GM23248 (cell line): ENCODE data around the gene ZBTB20. TPM values are rescaled to one million over a fixed set of nuclear protein-coding genes. Genes with fewer than 3 reads are reported as not detected.

Experiments used
- DNase-seq: peaks from one replicate; pipeline ENCODE4 v3.0.0-alpha.2; 2015
- H2AFZ ChIP-seq: fragments of 200-600 bp; sonication (generic); 2 replicates; pipeline ENCODE4 v1.6.1; 2016; ENCODE audit warnings: antibody characterized with exemption
- H3F3A ChIP-seq: fragments of 200-600 bp; sonication (generic); 2 replicates; pipeline ENCODE4 v1.6.1; 2016; ENCODE audit warnings: mild to moderate bottlenecking, antibody characterized with exemption, mixed run types; ENCODE audit not compliant: insufficient read depth
- H3K27ac ChIP-seq: fragments of 200-600 bp; sonication (generic); 2 replicates; pipeline ENCODE4 v1.5.1; 2016; ENCODE audit warnings: mild to moderate bottlenecking
- H3K27me3 ChIP-seq: fragments of 200-600 bp; sonication (generic); replicated peaks from 2 replicates; pipeline ENCODE4 v1.6.1; 2016; ENCODE audit warnings: mild to moderate bottlenecking; ENCODE audit not compliant: insufficient read depth
- H3K36me3 ChIP-seq: fragments of 200-600 bp; sonication (generic); 2 replicates; pipeline ENCODE4 v1.6.1; 2016; ENCODE audit warnings: low read depth, mild to moderate bottlenecking
- H3K4me1 ChIP-seq: fragments of 200-600 bp; sonication (generic); 2 replicates; pipeline ENCODE4 v1.6.1; 2016; ENCODE audit warnings: mild to moderate bottlenecking; ENCODE audit not compliant: insufficient read depth
- H3K4me2 ChIP-seq: fragments of 200-600 bp; sonication (generic); one replicate; pipeline ENCODE4 v1.6.1; 2016; ENCODE audit warnings: mild to moderate bottlenecking; ENCODE audit not compliant: unreplicated experiment
- H3K4me3 ChIP-seq: fragments of 200-600 bp; sonication (generic); 2 replicates; pipeline ENCODE4 v1.5.1; 2016; ENCODE audit warnings: mild to moderate bottlenecking
- H3K79me2 ChIP-seq: fragments of 200-600 bp; sonication (generic); 2 replicates; pipeline ENCODE4 v1.6.1; 2016; ENCODE audit warnings: mild to moderate bottlenecking; ENCODE audit not compliant: insufficient read depth
- H3K9ac ChIP-seq: fragments of 200-600 bp; sonication (generic); 2 replicates; pipeline ENCODE4 v1.6.1; 2016; ENCODE audit warnings: mild to moderate bottlenecking
- H3K9me2 ChIP-seq: fragments of 200-600 bp; sonication (generic); 2 replicates; pipeline ENCODE4 v1.6.1; 2016; ENCODE audit warnings: mixed run types, mild to moderate bottlenecking, moderate library complexity; ENCODE audit not compliant: insufficient read depth
- H3K9me3 ChIP-seq: fragments of 200-600 bp; sonication (generic); one replicate; pipeline ENCODE4 v1.6.1; 2017; ENCODE audit warnings: low read depth
- H4K20me1 ChIP-seq: fragments of 200-600 bp; sonication (generic); 2 replicates; pipeline ENCODE4 v1.6.0; 2016; ENCODE audit not compliant: insufficient read depth
- EZH2 ChIP-seq: fragments of 200-600 bp; sonication (generic); IDR thresholded peaks from 2 replicates; pipeline ENCODE4 v1.6.1; 2018; ENCODE audit warnings: antibody characterized with exemption, mild to moderate bottlenecking; ENCODE audit not compliant: insufficient read depth, poor library complexity, severe bottlenecking
- EZH2phosphoT487 ChIP-seq: fragments of 200-600 bp; sonication (generic); IDR thresholded peaks from 2 replicates; pipeline ENCODE4 v1.6.1; 2018; ENCODE audit warnings: antibody characterized with exemption, moderate library complexity, mild to moderate bottlenecking, low read depth; ENCODE audit not compliant: insufficient read depth
- WGBS, 2 experiments: methylation state at CpG; one replicate each; pipeline ENCODE4 v1.1.6; 2015 to 2017; ENCODE audit warnings: low lambda C conversion rate in 2 of 2, low coverage in 1 of 2; ENCODE audit errors: missing lambda C conversion rate in 2 of 2; 5-methylcytosine and 5-hydroxymethylcytosine counted together
- in situ Hi-C: fragments of 300-500 bp; cut with MboI; formaldehyde crosslinking; loops from 2 replicates; pipeline ENCODE4 v1.15.0; 2020
- polyA plus RNA-seq: library from polyadenylated mRNA; unstranded; fragments of >200 nt; fragmentation: Nextera tagmentation; extraction: Ambion mirVana; gene quantifications from 2 replicates; pipeline ENCODE4 v1.2.1, GENCODE V29; 2016
- total RNA-seq: library from RNA; depleted of rRNA; stranded (reverse); fragments of >200 nt; shearing (Covaris generic); gene quantifications from 2 replicates; pipeline ENCODE4 v1.2.3, GENCODE V29; 2014

ZBTB20 gene
- total and polyA plus RNA-seq, 2 experiments from 2014 or later: 9.2 to 12.2 TPM

DNA sequence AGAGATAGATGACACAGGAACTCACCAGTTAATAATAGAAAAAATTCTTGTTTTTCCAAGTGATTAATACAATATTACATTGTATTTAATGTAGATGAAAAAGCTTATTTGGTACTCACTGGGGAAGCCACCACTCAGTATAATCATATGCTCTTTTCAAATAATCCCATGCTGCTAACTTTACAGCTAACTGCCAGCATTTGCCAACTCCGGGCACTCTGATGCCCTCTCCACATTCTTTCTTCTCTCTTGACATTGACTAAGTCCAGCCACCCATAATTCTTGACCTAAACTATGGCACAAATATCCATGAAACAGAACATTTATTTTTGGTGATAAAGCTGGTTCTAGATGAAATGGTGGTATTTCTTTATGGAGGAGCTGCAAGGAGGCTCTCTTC lies 384.9 kb downstream of the ZBTB20 start:
- no peak for TF ChIP-seq EZH2phosphoT487
- no peak for TF ChIP-seq EZH2
- no peaks in the 10 kb centered on the region for H4K20me1 ChIP-seq
- peaks cover 26% of the 10 kb centered on the region for H3K4me1 ChIP-seq
- no peak overlapping the region for H3K9ac ChIP-seq
- DNase-seq: no peak
- H3K79me2 ChIP-seq: no peaks in the 10 kb centered on the region
- WGBS, 2 experiments: 94 to 97% methylated on average over 1 of the region's 1 CpG
- in situ Hi-C loops: no loop called here
- no peak overlapping the region for H3K4me2 ChIP-seq
- H3K27me3 ChIP-seq: no peaks in the 10 kb centered on the region
- H3K9me2 ChIP-seq: no peaks in the 10 kb centered on the region
- H3F3A ChIP-seq: peaks cover 31% of the 10 kb centered on the region
- no peaks in the 10 kb centered on the region for H3K9me3 ChIP-seq
- no peaks in the 10 kb centered on the region for H3K36me3 ChIP-seq
- H2AFZ ChIP-seq: no peak overlapping the region
- no peak overlapping the region for H3K27ac ChIP-seq
- H3K4me3 ChIP-seq: no peak overlapping the region

DNA sequence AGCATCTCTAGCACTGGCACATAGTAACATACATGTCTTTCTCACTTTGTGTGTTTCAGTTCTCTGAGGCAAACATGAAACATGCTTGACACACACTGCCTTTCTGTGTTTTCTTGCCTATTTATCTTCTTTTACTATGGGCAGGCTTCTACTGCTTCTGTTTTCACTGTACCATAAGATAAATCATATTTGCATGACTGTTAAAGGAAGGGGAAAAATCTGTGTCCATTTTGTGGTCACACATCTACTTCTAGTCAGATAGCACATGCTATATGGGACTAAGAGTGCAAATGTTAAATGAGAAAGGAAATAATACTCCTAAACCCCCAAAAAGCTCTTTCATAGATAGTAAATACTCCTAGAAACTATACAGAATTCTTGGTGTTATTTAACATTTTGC lies 386.4 kb downstream of the ZBTB20 start:
- DNase-seq: no peak
- TF ChIP-seq EZH2phosphoT487 (no peak), EZH2 (no peak)
- Histone ChIP-seq H3K36me3 (no peaks in the 10 kb centered on the region), H3K4me1 (peaks cover 35% of the 10 kb centered on the region), H3K27ac (no peak overlapping the region), H4K20me1 (no peaks in the 10 kb centered on the region), H2AFZ (no peak overlapping the region), H3K4me2 (no peak overlapping the region), H3K9me2 (no peaks in the 10 kb centered on the region), H3K9me3 (no peaks in the 10 kb centered on the region), H3K4me3 (no peak overlapping the region), H3F3A (peaks cover 34% of the 10 kb centered on the region), H3K27me3 (no peaks in the 10 kb centered on the region), H3K9ac (no peak overlapping the region), H3K79me2 (no peaks in the 10 kb centered on the region)
- in situ Hi-C loops: no loop called here

DNA sequence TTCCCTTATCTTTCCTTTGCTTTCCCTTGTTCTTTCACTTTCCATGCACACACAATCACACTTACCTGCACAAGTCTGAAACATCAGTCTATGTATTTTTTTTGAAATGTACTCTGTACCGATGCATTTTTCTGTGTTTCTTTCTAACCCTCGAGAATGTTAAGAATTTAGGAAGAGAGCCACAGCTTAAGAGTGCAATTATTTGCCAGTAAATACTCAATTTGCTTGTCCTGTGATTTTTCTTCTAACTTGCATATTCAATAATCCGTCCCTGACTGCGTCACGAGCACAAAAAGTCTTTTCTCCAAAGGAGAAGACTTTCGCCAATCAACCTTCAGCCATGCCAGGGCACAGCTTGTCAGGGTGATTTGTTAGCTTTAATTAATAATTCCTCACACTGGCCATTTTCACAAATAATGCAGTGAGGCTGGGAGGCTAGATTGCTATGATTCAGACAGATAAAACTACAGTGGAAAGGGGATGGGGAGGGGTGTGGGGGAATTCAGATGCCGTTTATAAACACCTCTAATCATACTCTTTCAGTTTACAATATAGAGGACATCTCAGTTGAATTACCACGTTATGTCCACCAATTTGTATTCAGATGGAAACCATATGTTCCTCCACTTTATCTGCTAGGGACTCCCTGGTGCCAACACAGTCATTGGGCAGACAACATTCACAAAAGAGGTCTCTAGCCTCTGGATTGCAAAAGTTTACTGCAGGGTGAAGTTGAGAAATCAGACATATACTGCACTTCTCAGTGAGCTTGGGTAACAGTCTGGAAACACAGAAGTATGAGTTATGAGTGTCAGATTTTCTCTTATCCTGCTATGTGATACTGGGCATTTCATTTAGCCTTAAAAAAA lies 388.0 kb downstream of the ZBTB20 start:
- H3K27ac ChIP-seq: peak overlapping the region; percentile 77
- in situ Hi-C loops: no loop called here

DNA sequence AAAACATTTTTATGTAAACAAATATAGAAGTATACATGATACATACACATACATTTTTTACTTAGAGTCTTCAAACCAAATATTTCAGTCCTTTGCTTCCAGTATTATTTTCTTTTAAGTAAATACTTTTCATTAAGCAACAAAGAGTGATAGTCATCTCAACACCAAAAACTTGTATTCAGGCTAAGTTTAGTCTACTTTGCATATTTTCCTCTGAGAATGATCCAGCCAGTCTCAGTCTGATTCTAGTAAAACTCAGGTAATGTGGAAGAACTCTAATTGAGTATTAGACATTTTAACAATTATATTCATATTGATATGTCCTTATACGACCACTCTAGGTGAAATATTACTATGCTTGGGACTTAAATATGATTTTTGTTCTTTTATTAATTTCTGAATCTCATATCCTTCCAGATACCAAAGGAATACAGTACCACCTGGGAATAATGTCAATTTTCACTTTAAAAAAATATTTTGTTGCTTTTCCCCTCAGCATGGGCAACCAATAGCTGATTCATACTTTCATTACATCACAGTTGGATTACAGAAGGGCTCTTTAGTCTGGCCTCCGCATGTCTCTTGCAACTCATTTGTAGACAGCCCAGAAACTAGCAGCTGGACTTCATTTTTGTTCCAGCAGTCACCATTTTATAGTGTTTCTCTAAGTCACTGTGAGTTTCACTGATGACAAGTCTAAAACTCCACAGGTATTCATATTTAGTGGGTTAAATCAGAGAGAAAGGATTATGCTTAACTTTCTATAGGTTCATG lies 390.4 kb downstream of the ZBTB20 start:
- Histone ChIP-seq H3K4me2 (peak overlapping the region; percentile 97), H3F3A (peaks cover 34% of the 10 kb centered on the region), H4K20me1 (no peaks in the 10 kb centered on the region), H3K36me3 (no peaks in the 10 kb centered on the region), H3K79me2 (no peaks in the 10 kb centered on the region), H3K4me1 (peaks cover 29% of the 10 kb centered on the region), H3K9me2 (no peaks in the 10 kb centered on the region), H3K27ac (peak overlapping the region; percentile 77), H3K9me3 (no peaks in the 10 kb centered on the region), H3K9ac (peak overlapping the region; percentile 81), H2AFZ (peak overlapping the region; percentile 47), H3K27me3 (no peaks in the 10 kb centered on the region), H3K4me3 (peak overlapping the region; percentile 82)
- WGBS, 2 experiments: 6 to 15% methylated on average over 2 of the region's 2 CpGs
- DNase-seq: peak; percentile 90
- in situ Hi-C loops: no loop called here
- no peak for TF ChIP-seq EZH2phosphoT487
- TF ChIP-seq EZH2: no peak

More for the DNA sequence above, 388.0 kb downstream of the ZBTB20 start:
- Histone ChIP-seq H3K4me2 (peak overlapping the region; percentile 97), H4K20me1 (no peaks in the 10 kb centered on the region), H3K4me3 (peak overlapping the region; percentile 82), H3K9me3 (no peaks in the 10 kb centered on the region), H3K27me3 (no peaks in the 10 kb centered on the region), H3F3A (peaks cover 34% of the 10 kb centered on the region), H2AFZ (peak overlapping the region; percentile 80), H3K4me1 (peaks cover 33% of the 10 kb centered on the region), H3K36me3 (no peaks in the 10 kb centered on the region), H3K9ac (peak overlapping the region; percentile 81), H3K9me2 (no peaks in the 10 kb centered on the region), H3K79me2 (no peaks in the 10 kb centered on the region)
- WGBS, 2 experiments: 1% methylated on average over 8 of the region's 8 CpGs
- peak; percentile 87 for DNase-seq
- TF ChIP-seq EZH2 (no peak), EZH2phosphoT487 (no peak)
